ENCODE data around the gene C3orf22.

DNA sequence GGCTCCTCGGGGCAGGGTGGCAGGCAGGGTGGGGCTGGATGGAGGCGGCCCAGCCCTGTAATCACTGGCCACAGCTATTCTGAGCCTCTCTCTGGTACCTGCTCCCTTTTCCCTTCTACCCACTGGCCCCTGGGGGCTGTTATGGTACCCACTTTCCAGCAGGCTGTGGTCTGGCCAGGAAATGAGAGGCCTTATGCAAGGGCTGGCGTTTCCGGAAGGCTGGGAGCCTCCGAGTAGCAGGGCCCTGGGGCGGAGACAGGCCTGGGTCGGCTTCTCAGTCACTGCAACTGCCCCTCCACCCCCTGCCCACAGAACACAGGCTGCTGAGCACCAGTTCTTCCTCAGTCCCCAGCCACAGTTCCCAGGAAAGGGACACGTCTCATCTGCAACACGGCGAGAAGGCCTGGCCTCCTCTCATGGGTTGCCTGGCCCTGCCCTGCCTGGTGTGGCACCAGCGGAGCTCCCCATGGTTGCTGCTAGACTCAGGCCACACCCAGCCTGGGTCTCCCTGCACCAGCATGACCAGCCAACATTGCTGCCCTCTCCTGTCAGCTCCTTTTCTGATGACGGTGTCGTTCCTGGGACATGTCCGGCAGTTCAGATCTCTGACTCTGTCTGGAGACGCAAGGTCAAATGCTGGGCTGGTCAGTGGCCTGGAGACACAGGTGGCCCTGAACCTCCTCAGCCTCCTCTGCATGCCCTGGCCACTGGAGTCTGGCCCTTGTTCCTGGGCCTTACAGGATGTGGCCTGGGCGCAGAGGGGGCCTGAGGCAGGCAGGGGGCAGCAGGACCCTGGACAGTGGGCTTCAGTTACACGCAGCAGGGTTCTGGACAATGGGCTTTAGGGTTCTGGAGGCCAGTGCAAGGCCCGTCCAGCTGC is 28.3 kb downstream of the C3orf22 start:
- TF ChIP-seq, protein P1, sequence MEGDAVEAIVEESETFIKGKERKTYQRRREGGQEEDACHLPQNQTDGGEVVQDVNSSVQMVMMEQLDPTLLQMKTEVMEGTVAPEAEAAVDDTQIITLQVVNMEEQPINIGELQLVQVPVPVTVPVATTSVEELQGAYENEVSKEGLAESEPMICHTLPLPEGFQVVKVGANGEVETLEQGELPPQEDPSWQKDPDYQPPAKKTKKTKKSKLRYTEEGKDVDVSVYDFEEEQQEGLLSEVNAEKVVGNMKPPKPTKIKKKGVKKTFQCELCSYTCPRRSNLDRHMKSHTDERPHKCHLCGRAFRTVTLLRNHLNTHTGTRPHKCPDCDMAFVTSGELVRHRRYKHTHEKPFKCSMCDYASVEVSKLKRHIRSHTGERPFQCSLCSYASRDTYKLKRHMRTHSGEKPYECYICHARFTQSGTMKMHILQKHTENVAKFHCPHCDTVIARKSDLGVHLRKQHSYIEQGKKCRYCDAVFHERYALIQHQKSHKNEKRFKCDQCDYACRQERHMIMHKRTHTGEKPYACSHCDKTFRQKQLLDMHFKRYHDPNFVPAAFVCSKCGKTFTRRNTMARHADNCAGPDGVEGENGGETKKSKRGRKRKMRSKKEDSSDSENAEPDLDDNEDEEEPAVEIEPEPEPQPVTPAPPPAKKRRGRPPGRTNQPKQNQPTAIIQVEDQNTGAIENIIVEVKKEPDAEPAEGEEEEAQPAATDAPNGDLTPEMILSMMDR (conservative IDR thresholded peaks at IDR 0.05; ENCODE audit: low read length), result peak; percentile 38
- TF ChIP-seq EZH2phosphoT487 (IDR thresholded peaks at IDR 0.05; ENCODE audit: borderline replicate concordance), result no peak

All from Loucy (cell line).